Keratinocyte (primary cell): ENCODE data around the gene SLC39A11. TPM values are rescaled to one million over a fixed set of nuclear protein-coding genes. Genes with fewer than 3 reads are reported as not detected.

Experiments used
- DNase-seq: peaks from one replicate; pipeline ENCODE4 v3.0.0-alpha.2; 2011; ENCODE audit warnings: low read depth, missing footprints, low spot score
- FAIRE-seq: peaks from 2 replicates; lab custom pipeline; 2011; peaks lifted over from hg19 to GRCh38; lab: Jason Lieb, UNC
- H2AFZ ChIP-seq: 2 replicates; pipeline ENCODE4 v1.6.0; 2012; ENCODE audit warnings: low read length, control low read depth, inconsistent platforms; ENCODE audit not compliant: control insufficient read depth
- H3K27ac ChIP-seq: 2 replicates; pipeline ENCODE4 v1.5.1; 2011; ENCODE audit warnings: low read length; ENCODE audit not compliant: control insufficient read depth, insufficient read depth
- H3K27me3 ChIP-seq: 3 replicates; pipeline ENCODE4 v1.6.0; 2011; ENCODE audit warnings: low read length; ENCODE audit not compliant: control insufficient read depth, insufficient read depth; ENCODE audit errors: extremely low read depth
- H3K36me3 ChIP-seq, 2 experiments: 2 replicates in 1 of 2; 3 replicates in 1 of 2; pipeline ENCODE4 v1.5.1; 2011; ENCODE audit warnings: low read length in 2 of 2, mild to moderate bottlenecking in 1 of 2; ENCODE audit not compliant: control insufficient read depth in 2 of 2, insufficient read depth in 2 of 2; ENCODE audit errors: extremely low read depth in 1 of 2
- H3K4me1 ChIP-seq: 3 replicates; pipeline ENCODE4 v1.5.1; 2011; ENCODE audit warnings: low read length; ENCODE audit not compliant: control insufficient read depth, insufficient read depth; ENCODE audit errors: extremely low read depth
- H3K4me2 ChIP-seq: 3 replicates; pipeline ENCODE4 v1.6.0; 2011; ENCODE audit warnings: low read depth, low read length; ENCODE audit not compliant: control insufficient read depth, insufficient read depth; ENCODE audit errors: extremely low read depth
- H3K4me3 ChIP-seq, 3 experiments: fragments of 200-600 bp in 1 of 3; sonication (generic) in 1 of 3; 2 replicates in 2 of 3; 3 replicates in 1 of 3; pipeline ENCODE4 v1.5.1; 2011 to 2016; ENCODE audit warnings: low read length in 3 of 3, mild to moderate bottlenecking in 3 of 3, control low read depth in 2 of 3, inconsistent platforms in 1 of 3, low read depth in 1 of 3, mixed read lengths in 1 of 3, mixed run types in 1 of 3, moderate library complexity in 1 of 3; ENCODE audit not compliant: control insufficient read depth in 2 of 3, insufficient read depth in 2 of 3; ENCODE audit errors: extremely low read depth in 1 of 3
- H3K79me2 ChIP-seq: 2 replicates; pipeline ENCODE4 v1.6.0; 2012; ENCODE audit warnings: low read length; ENCODE audit not compliant: control insufficient read depth, insufficient read depth
- H3K9ac ChIP-seq: 3 replicates; pipeline ENCODE4 v1.6.0; 2011; ENCODE audit warnings: low read length; ENCODE audit not compliant: control insufficient read depth, insufficient read depth; ENCODE audit errors: extremely low read depth
- H3K9me1 ChIP-seq: 3 replicates; pipeline ENCODE4 v1.6.0; 2011; ENCODE audit warnings: low read length; ENCODE audit not compliant: control insufficient read depth, insufficient read depth; ENCODE audit errors: extremely low read depth
- H3K9me3 ChIP-seq: 2 replicates; pipeline ENCODE4 v1.5.1; 2012; ENCODE audit warnings: low read depth, low read length; ENCODE audit not compliant: control insufficient read depth
- H4K20me1 ChIP-seq: 3 replicates; pipeline ENCODE4 v1.6.0; 2011; ENCODE audit warnings: low read length; ENCODE audit not compliant: control insufficient read depth, insufficient read depth; ENCODE audit errors: extremely low read depth
- CTCF ChIP-seq, 3 experiments: IDR thresholded peaks in 1 of 3; conservative IDR thresholded peaks in 1 of 3; optimal IDR thresholded peaks in 1 of 3; 2 replicates in 2 of 3; 3 replicates in 1 of 3; pipeline versions ENCODE3 to v1.5.1; 2011; ENCODE audit warnings: low read length in 3 of 3, mild to moderate bottlenecking in 3 of 3, moderate library complexity in 2 of 3, control low read depth in 1 of 3, inconsistent platforms in 1 of 3; ENCODE audit not compliant: insufficient read depth in 2 of 3; ENCODE audit errors: extremely low read depth in 1 of 3
- EZH2 ChIP-seq: IDR thresholded peaks from one replicate; pipeline ENCODE4 v1.6.1; 2012; ENCODE audit warnings: inconsistent platforms, mild to moderate bottlenecking, low read length, moderate library complexity
- dilution Hi-C: fragments of 300-500 bp; cut with MboI; formaldehyde crosslinking; loops from one replicate; pipeline ENCODE4 v1.7.0; 2020; ENCODE audit warnings: low sequenced_read_pairs; ENCODE audit not compliant: extremely low pct_ligation_motif_present
- polyA plus RNA-seq, 5 experiments: library from polyadenylated mRNA; depleted of rRNA in 3 of 5; stranded (reverse) in 3 of 5; stranded (forward) in 1 of 5; unstranded in 1 of 5; fragments of >200 nt; gene quantifications; 1 replicate in 1 of 5; 2 replicates in 3 of 5; 3 replicates in 1 of 5; pipeline versions ENCODE4 v1.2.1 to v1.2.3, GENCODE V29; 2011 to 2012; ENCODE audit warnings: missing spikeins in 2 of 5, low read depth in 1 of 5, low replicate concordance in 1 of 5

SLC39A11 gene
- polyA plus RNA-seq, 1 donor (not counting 4 experiments of a cell fraction or from before 2014, with no cell fraction given): 11.5 TPM

GRCh38 chr17:72660274-72661115, 432.0 kb downstream of the SLC39A11 start:
- dilution Hi-C loops: no loop called here
- DNase-seq (peak; percentile 19), FAIRE-seq (peak; percentile 81)
- Histone ChIP-seq H3K27me3 (no peaks in the 10 kb centered on the region), H3K9me3 (no peaks in the 10 kb centered on the region), H3K9ac (peak overlapping the region; percentile 71), H3K9me1 (no peaks in the 10 kb centered on the region), H3K36me3 (no peaks in the 10 kb centered on the region), H3K4me3 (no peak overlapping the region), H3K4me2 (peak overlapping the region; percentile 72), H4K20me1 (no peaks in the 10 kb centered on the region), H3K27ac (peak overlapping the region; percentile 85), H3K79me2 (no peaks in the 10 kb centered on the region), H2AFZ (no peak overlapping the region), H3K4me1 (peaks cover 32% of the 10 kb centered on the region)
- TF ChIP-seq EZH2 (no peak), CTCF (optimal IDR thresholded peaks at IDR 0.05 in 1 of 3, IDR thresholded peaks at IDR 0.05 in 1 of 3, conservative IDR thresholded peaks at IDR 0.05 in 1 of 3; ENCODE audit: extremely low read depth in 1 of 3, insufficient read depth in 2 of 3, low read length in 3 of 3) (no peak)

GRCh38 chr17:72659811-72660210, 432.7 kb downstream of the SLC39A11 start:
- DNase-seq (no peak), FAIRE-seq (no peak)
- peaks cover 32% of the 10 kb centered on the region for H3K4me1 ChIP-seq
- H3K27me3 ChIP-seq: no peaks in the 10 kb centered on the region
- dilution Hi-C loops: no loop called here
- H3K9ac ChIP-seq: no peak overlapping the region
- H3K27ac ChIP-seq: peak overlapping the region; percentile 28
- H3K9me1 ChIP-seq: no peaks in the 10 kb centered on the region
- no peaks in the 10 kb centered on the region for H4K20me1 ChIP-seq
- H3K36me3 ChIP-seq: no peaks in the 10 kb centered on the region
- H2AFZ ChIP-seq: no peak overlapping the region
- H3K4me2 ChIP-seq: no peak overlapping the region
- H3K79me2 ChIP-seq: no peaks in the 10 kb centered on the region
- H3K4me3 ChIP-seq: no peak overlapping the region
- H3K9me3 ChIP-seq: no peaks in the 10 kb centered on the region
- no peak for TF ChIP-seq CTCF (optimal IDR thresholded peaks at IDR 0.05 in 1 of 3, IDR thresholded peaks at IDR 0.05 in 1 of 3, conservative IDR thresholded peaks at IDR 0.05 in 1 of 3; ENCODE audit: extremely low read depth in 1 of 3, insufficient read depth in 2 of 3, low read length in 3 of 3)
- no peak for TF ChIP-seq EZH2
